Activated CD4-positive, alpha-beta memory T cell treated with anti-CD3 and anti-CD28 coated beads, Interleukin-2, amount 10 ng/mL, durations not matched to agents 7 days and 5 days (primary cell): ENCODE results near the gene SMIM45.

ENCODE experiments used
- CTCF ChIA-PET: fragments of 350-600 bp; sonication (Branson Sonifier 250); formaldehyde crosslinking; loops from one replicate; lab custom pipeline; 2021; ENCODE audit warnings: antibody characterized with exemption, inconsistent platforms; lab: Charles Lee
- POLR2A ChIA-PET: fragments of 350-600 bp; sonication (Branson Sonifier 250); formaldehyde crosslinking; loops from one replicate; lab custom pipeline; 2021; ENCODE audit warnings: antibody characterized with exemption; lab: Charles Lee
- DNase-seq: peaks from one replicate; pipeline ENCODE4 v3.0.0-alpha.2; 2020
- H3K27ac Mint-ChIP-seq: one replicate; pipeline ENCODE4 v1.8.0; 2021; ENCODE audit warnings: mild to moderate bottlenecking, mixed read lengths
- H3K27me3 Mint-ChIP-seq: one replicate; pipeline ENCODE4 v1.8.0; 2021; ENCODE audit warnings: mixed read lengths
- H3K36me3 Mint-ChIP-seq: one replicate; pipeline ENCODE4 v1.8.0; 2021; ENCODE audit warnings: low read depth, mixed read lengths
- H3K4me1 Mint-ChIP-seq: one replicate; pipeline ENCODE4 v1.8.0; 2021; ENCODE audit warnings: mixed read lengths
- H3K4me3 Mint-ChIP-seq: one replicate; pipeline ENCODE4 v1.8.0; 2021; ENCODE audit warnings: mild to moderate bottlenecking, mixed read lengths
- H3K9me3 Mint-ChIP-seq: one replicate; pipeline ENCODE4 v1.8.0; 2021; ENCODE audit warnings: mixed read lengths

Gene SMIM45

GRCh38 chr22:41917903-41918791, 33.8 kb upstream of the SMIM45 start:
- H3K4me3 Mint-ChIP-seq = peak overlapping the region; percentile 17

GRCh38 chr22:41919357-41920224, 32.4 kb upstream of the SMIM45 start:
- ChIA-PET POLR2A (interaction anchor here (0.6 to 1.3 kb wide), 4 partner anchors 9 to 256 kb away, joined by 3 to 4 read pairs (median 4); partner anchors contain the start of gene CENPM), CTCF (interaction anchor here (1.1 kb wide), 1 partner anchor 173 kb away, joined by 4 read pairs; no protein-coding TSS in a partner anchor)
- no peak overlapping the region for H3K4me3 Mint-ChIP-seq
- peaks cover 33% of the 10 kb centered on the region for H3K27me3 Mint-ChIP-seq
- H3K27ac Mint-ChIP-seq = no peak overlapping the region
- H3K36me3 Mint-ChIP-seq = no peaks in the 10 kb centered on the region
- peak; percentile 44 for DNase-seq
- peaks cover 16% of the 10 kb centered on the region for H3K4me1 Mint-ChIP-seq
- no peaks in the 10 kb centered on the region for H3K9me3 Mint-ChIP-seq

More at GRCh38 chr22:41917903-41918791, 33.8 kb upstream of the SMIM45 start:
- H3K36me3 Mint-ChIP-seq = no peaks in the 10 kb centered on the region
- peaks cover 36% of the 10 kb centered on the region for H3K27me3 Mint-ChIP-seq
- no peak for DNase-seq
- H3K27ac Mint-ChIP-seq = no peak overlapping the region
- peaks cover 18% of the 10 kb centered on the region for H3K4me1 Mint-ChIP-seq
- ChIA-PET CTCF (no interaction called here), POLR2A (no interaction called here)
- no peaks in the 10 kb centered on the region for H3K9me3 Mint-ChIP-seq

- ChIA-PET CTCF (no interaction called here), POLR2A (interaction anchor here (1.0 to 1.1 kb wide), 2 partner anchors 10 to 26 kb away, joined by 3 to 4 read pairs; partner anchors contain the start of gene CENPM)
- H3K4me1 Mint-ChIP-seq = peaks cover 18% of the 10 kb centered on the region
- H3K9me3 Mint-ChIP-seq = no peaks in the 10 kb centered on the region
- no peak overlapping the region for H3K4me3 Mint-ChIP-seq
- H3K27ac Mint-ChIP-seq = no peak overlapping the region
- no peaks in the 10 kb centered on the region for H3K36me3 Mint-ChIP-seq
- no peak for DNase-seq
- peaks cover 34% of the 10 kb centered on the region for H3K27me3 Mint-ChIP-seq
Measured at GRCh38 chr22:41920271-41920976, 31.5 kb upstream of the SMIM45 start.

- Mint-ChIP-seq H3K36me3 (no peaks in the 10 kb centered on the region), H3K4me3 (no peak overlapping the region), H3K4me1 (peaks cover 19% of the 10 kb centered on the region), H3K27ac (no peak overlapping the region), H3K9me3 (no peaks in the 10 kb centered on the region), H3K27me3 (peaks cover 26% of the 10 kb centered on the region)
- CTCF ChIA-PET = no interaction called here
- no peak for DNase-seq
- POLR2A ChIA-PET = interaction anchor here (1.5 to 1.8 kb wide), 2 partner anchors 14 to 18 kb away, joined by 4 to 5 read pairs; no protein-coding TSS in a partner anchor
Measured at GRCh38 chr22:41922328-41922727, 29.6 kb upstream of the SMIM45 start.

- H3K27me3 Mint-ChIP-seq = peaks cover 29% of the 10 kb centered on the region
- POLR2A ChIA-PET = interaction anchor here (1.5 to 1.8 kb wide), 3 partner anchors 15 to 23 kb away, joined by 4 to 5 read pairs (median 5); partner anchors contain the start of gene CENPM
- no peaks in the 10 kb centered on the region for H3K9me3 Mint-ChIP-seq
- H3K4me1 Mint-ChIP-seq = peaks cover 17% of the 10 kb centered on the region
- no peak overlapping the region for H3K4me3 Mint-ChIP-seq
- no peaks in the 10 kb centered on the region for H3K36me3 Mint-ChIP-seq
- H3K27ac Mint-ChIP-seq = no peak overlapping the region
- DNase-seq = no peak
- CTCF ChIA-PET = interaction anchor here (0.7 to 1.1 kb wide), 3 partner anchors 14 to 21 kb away, joined by 3 read pairs; no protein-coding TSS in a partner anchor
Measured at GRCh38 chr22:41922940-41923594, 28.9 kb upstream of the SMIM45 start.

GRCh38 chr22:41923595-41924276, 28.2 kb upstream of the SMIM45 start:
- POLR2A ChIA-PET = interaction anchor here (1.5 to 1.8 kb wide), 3 partner anchors 16 to 23 kb away, joined by 4 to 5 read pairs (median 5); partner anchors contain the start of gene CENPM
- no peaks in the 10 kb centered on the region for H3K36me3 Mint-ChIP-seq
- H3K9me3 Mint-ChIP-seq = no peaks in the 10 kb centered on the region
- no peak overlapping the region for H3K4me3 Mint-ChIP-seq
- H3K27ac Mint-ChIP-seq = no peak overlapping the region
- CTCF ChIA-PET = interaction anchor here (0.7 to 1.2 kb wide), 4 partner anchors 15 to 73 kb away, joined by 3 read pairs; no protein-coding TSS in a partner anchor
- peaks cover 14% of the 10 kb centered on the region for H3K4me1 Mint-ChIP-seq
- peaks cover 28% of the 10 kb centered on the region for H3K27me3 Mint-ChIP-seq
- DNase-seq = no peak

- Mint-ChIP-seq H3K4me1 (peaks cover 7% of the 10 kb centered on the region), H3K9me3 (no peaks in the 10 kb centered on the region), H3K36me3 (no peaks in the 10 kb centered on the region), H3K4me3 (peak overlapping the region; percentile 60), H3K27ac (no peak overlapping the region), H3K27me3 (peaks cover 26% of the 10 kb centered on the region)
- DNase-seq = peak; percentile 77
- ChIA-PET CTCF (interaction anchor here (0.6 to 3.8 kb wide), 20 partner anchors 8 to 229 kb away, joined by 3 to 31 read pairs (median 6); partner anchors contain the start of genes CENPM and MEI1), POLR2A (interaction anchor here (0.5 to 4.3 kb wide), 15 partner anchors 10 to 237 kb away, joined by 3 to 32 read pairs (median 4); partner anchors contain the start of genes CENPM and SNU13)
Measured at GRCh38 chr22:41925783-41926460, 26.0 kb upstream of the SMIM45 start.

- no peaks in the 10 kb centered on the region for H3K36me3 Mint-ChIP-seq
- peaks cover 26% of the 10 kb centered on the region for H3K27me3 Mint-ChIP-seq
- ChIA-PET POLR2A (interaction anchor here (0.8 to 4.3 kb wide), 3 partner anchors 12 to 23 kb away, joined by 4 to 32 read pairs (median 13); no protein-coding TSS in a partner anchor), CTCF (interaction anchor here (1.2 to 3.8 kb wide), 2 partner anchors 13 to 230 kb away, joined by 6 to 31 read pairs; no protein-coding TSS in a partner anchor)
- H3K27ac Mint-ChIP-seq = no peak overlapping the region
- no peak for DNase-seq
- no peak overlapping the region for H3K4me3 Mint-ChIP-seq
- no peaks in the 10 kb centered on the region for H3K9me3 Mint-ChIP-seq
- H3K4me1 Mint-ChIP-seq = peaks cover 7% of the 10 kb centered on the region
Measured at GRCh38 chr22:41927813-41928212, 24.1 kb upstream of the SMIM45 start.

- Mint-ChIP-seq H3K4me1 (peaks cover 7% of the 10 kb centered on the region), H3K9me3 (no peaks in the 10 kb centered on the region), H3K36me3 (no peaks in the 10 kb centered on the region), H3K27ac (no peak overlapping the region), H3K4me3 (no peak overlapping the region), H3K27me3 (peaks cover 23% of the 10 kb centered on the region)
- DNase-seq = no peak
- ChIA-PET CTCF (interaction anchor here (3.8 kb wide), 1 partner anchor 12 kb away, joined by 31 read pairs; no protein-coding TSS in a partner anchor), POLR2A (interaction anchor here (0.8 to 4.3 kb wide), 3 partner anchors 9 to 24 kb away, joined by 4 to 32 read pairs (median 4); no protein-coding TSS in a partner anchor)
Measured at GRCh38 chr22:41928593-41929417, 23.1 kb upstream of the SMIM45 start.

- POLR2A ChIA-PET = interaction anchor here (1.1 kb wide), 1 partner anchor 10 kb away, joined by 4 read pairs; no protein-coding TSS in a partner anchor
- no peak for DNase-seq
- Mint-ChIP-seq H3K27ac (no peak overlapping the region), H3K9me3 (no peaks in the 10 kb centered on the region), H3K27me3 (peaks cover 23% of the 10 kb centered on the region), H3K4me1 (peaks cover 7% of the 10 kb centered on the region), H3K36me3 (no peaks in the 10 kb centered on the region), H3K4me3 (no peak overlapping the region)
- CTCF ChIA-PET = no interaction called here
Measured at GRCh38 chr22:41929418-41929810, 22.5 kb upstream of the SMIM45 start.
